GM18520 (cell line): ENCODE results near the gene SH3RF1.

Experiments
- ATAC-seq: cut with Tn5 transposase; IDR thresholded peaks from one replicate; pipeline ENCODE4 v1.9.1; 2021; ENCODE audit not compliant: unreplicated experiment

The SH3RF1 gene

DNA sequence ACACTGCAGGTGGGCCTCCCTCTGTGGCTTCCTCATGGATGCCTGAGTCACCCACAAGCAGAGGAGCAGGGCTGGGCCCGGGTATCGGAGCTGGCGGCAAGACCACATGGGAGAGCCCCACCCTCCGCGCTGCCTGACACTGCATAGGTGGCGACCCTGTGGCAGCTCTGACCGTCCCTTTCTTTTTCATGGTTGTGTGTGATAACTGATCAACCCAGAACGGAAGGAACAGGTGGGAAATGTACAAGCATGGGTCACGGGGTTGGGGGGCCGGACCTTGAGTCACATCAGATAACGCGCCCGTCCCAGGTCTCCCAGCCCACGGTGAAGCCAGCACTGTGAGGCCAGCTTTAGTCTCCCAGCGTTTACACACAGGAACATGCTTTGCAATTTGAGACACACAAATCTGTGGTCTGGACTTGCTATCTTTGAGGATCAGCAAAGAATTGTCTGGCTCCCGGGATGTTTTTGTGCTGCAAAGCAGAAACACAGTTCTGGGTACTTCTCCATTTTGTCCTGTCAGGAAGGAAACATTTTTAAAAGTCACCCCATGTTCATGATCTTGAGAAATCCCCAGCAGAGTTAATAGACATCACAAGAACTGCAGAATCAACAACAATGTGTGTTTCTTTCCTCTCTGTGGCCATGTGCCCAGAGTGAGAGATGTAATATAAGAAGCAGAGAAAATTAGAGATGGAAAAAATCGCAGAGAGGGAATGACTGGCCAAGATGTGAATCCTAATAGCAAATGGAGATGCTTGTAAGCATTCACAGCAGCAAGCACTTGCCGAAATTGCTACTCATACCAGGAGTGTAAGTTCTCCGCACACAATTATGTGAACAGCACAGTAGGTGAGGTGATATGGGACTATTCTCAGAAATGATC is 190.6 kb downstream of the SH3RF1 start:
- peak; percentile 70 for ATAC-seq

DNA sequence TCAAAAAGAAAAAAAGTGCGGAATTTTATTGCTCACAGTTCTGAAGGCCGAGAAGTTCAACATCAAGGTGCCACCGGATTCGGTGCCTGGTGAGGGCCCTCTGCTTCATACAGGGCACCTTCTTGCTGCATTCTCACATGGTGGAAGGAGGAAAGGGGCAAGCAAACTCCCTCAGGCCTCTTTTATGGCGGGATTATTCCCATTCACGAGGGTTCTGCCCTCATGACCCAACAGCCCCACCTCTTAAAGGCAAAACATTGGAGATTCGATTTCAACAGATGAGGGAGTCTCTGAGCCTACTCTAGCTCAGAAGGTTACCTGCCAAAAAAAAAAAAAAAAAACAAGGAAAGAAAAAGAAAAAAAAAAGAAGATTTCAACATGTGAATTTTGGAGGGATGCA is 196.6 kb downstream of the SH3RF1 start:
- ATAC-seq = no peak

GRCh38 chr4:169071747-169072146 is 199.0 kb downstream of the SH3RF1 start:
- ATAC-seq = no peak

GRCh38 chr4:169070895-169071218 is 199.9 kb downstream of the SH3RF1 start:
- no peak for ATAC-seq

- ATAC-seq = no peak
Observed at GRCh38 chr4:169070071-169070894, 200.5 kb downstream of the SH3RF1 start.

DNA sequence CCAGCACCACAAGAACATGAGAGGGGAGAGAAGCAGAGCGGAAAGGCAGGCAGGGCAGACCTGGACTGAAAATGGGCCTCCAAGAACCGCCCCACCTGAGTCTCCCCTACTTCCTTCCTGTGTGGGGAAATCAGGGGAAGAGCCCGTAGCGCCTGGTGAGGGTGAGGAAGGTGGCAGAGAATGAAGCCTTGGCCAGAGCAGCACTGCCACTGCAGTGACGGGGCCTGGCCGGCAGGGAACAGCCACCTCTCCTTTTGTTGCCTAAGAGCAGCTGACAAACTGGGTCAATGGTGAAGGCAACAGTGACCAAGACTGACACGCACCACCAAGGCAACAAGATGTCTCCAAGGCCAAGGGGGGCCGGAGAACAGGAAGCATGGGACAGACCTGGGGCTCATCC is 202.3 kb downstream of the SH3RF1 start:
- no peak for ATAC-seq

- ATAC-seq = no peak
Observed at GRCh38 chr4:169066934-169067333, 203.8 kb downstream of the SH3RF1 start.

GRCh38 chr4:169064296-169064695 is 206.5 kb downstream of the SH3RF1 start:
- ATAC-seq = no peak

DNA sequence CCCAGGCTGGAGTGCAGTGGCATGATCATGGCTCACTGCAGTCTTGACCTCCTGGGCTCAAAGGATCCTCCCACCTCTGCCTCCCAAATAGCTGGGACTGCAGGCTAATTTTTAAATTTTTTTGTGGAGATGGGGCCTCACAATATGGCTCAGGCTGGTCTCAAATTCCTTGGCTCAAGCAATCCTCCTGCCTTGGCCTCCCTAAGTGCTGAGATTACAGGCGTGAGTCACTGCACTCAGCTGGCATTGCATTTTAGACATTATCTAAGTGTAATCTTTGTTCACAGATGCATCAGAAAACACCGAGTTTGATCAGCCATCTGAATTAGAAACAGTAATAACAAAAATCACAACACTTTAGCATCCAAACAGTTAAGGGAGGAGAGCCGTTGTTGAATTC is 207.3 kb downstream of the SH3RF1 start:
- no peak for ATAC-seq

GRCh38 chr4:169062897-169063244 is 207.9 kb downstream of the SH3RF1 start:
- ATAC-seq = no peak

DNA sequence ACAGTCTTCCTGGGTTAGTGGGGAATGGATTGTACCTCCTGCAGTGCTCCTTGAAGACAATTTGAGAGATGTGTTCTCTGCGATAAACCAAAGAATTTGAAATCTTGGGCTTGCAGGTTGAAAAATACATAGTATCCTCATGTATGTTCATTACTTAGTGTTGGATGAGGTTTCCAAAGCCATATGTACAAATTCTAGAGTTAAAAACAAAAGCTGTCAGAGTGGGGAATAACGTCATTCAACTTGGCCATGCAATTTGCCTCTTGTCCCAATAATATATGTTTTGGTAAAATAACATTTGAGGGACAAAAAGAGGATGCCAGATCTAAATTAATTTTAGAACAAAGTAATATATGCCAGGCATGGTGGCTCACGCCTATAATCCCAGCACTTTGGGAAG is 209.4 kb downstream of the SH3RF1 start:
- ATAC-seq = no peak

- ATAC-seq = no peak
Observed at GRCh38 chr4:169060391-169061091, 210.2 kb downstream of the SH3RF1 start.

DNA sequence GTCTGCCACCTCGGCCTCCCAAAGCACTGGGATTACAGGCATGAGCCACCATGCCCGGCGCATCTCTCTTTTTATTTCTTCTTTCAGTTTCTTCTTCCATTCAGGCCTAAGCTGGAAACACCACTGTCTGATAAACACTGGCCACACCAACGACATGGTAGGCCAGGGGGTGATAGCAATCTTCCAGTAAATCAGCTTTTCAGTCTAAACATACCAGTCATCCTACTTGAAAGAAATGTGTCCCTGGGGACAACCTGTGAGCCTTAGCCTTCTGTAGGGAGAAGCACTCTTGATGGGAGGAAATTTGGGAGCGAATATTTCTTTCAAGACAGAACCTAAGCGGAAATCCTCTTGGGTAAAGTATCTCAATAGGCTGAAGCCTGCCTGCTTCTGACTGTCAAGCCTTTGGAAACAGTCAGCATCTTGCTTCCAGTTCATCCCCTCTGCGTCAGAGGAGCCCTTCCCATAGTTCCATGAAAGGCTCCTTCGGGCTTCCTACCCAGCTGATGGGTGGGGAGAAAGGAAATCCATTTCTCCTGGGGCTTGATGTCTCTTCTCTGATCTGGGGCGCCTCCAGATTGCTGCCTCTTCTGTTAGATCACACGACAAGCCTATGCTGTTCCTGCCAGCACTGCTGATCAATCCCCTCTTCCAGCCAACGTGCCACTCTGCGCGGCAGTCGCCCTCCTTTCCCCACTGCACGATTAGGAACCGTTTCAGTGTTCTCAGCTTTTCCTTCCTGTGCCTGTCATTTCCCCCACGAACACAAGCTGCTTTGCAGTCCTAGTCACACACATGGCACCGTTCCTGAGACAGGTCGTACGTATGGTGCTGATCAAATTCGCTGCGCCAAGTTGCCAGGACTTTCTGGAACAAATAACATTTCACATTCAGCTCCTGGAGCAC is 211.2 kb downstream of the SH3RF1 start:
- ATAC-seq = no peak

DNA sequence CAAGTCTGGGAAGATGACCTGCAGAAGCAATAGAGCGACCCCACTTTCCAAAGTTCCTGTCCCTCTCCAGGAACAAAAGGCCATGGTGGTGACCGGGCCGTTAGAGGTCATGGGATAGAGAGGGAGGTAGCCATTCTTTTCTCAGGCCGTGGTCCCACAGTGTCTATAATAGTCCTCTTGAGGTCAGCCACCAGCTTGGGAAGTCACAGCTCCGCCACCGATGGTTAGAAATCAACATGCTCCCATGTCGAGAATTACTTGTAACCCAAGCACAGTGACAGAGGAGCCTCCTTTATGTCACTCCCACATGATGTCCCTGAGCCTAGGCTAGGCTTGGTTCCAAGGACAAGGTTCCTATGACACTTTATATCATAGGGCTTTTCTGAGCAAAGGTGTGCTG is 212.4 kb downstream of the SH3RF1 start:
- no peak for ATAC-seq

- ATAC-seq = no peak
Observed at GRCh38 chr4:169054879-169055278, 215.9 kb downstream of the SH3RF1 start.

DNA sequence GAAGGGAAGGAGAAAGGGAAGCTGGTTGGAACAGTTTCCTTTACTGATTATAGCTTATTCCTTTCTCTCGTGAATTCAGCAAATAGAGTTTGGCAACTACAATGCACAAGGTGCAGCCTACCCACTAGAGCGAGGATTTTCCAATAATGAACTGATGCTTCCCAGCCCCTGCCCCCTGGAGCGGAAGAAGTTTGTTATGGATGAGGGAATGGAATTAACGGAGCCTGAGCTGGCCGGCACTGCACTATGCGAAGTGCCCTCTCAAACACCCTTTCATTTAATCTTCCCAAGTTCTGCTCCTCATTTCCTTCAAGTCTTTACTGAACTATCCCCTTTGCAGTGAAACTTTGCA is 218.2 kb downstream of the SH3RF1 start:
- ATAC-seq = no peak

- ATAC-seq = no peak
Observed at GRCh38 chr4:169051761-169052593, 218.8 kb downstream of the SH3RF1 start.

- no peak for ATAC-seq
Observed at GRCh38 chr4:169050881-169051760, 219.6 kb downstream of the SH3RF1 start.

DNA sequence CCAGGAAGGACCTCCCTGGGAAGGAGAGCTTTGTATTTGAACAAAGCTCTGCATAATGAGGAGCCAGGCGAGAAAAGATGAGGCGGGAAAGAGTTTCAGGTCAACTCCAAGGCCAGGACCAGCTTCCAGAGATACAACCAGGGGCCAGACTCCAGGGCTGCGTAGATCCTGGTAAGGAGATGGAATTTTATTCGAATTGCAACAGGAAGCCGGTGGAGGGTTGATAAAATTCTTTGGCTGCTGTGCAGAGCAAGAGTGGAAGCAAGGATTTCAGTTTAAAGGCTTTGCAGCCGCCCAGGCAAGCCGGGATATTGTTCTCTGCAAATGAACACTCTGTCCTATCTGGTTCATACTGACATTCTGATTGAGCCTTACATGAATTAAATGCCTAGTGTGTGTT is 220.5 kb downstream of the SH3RF1 start:
- no peak for ATAC-seq
